ENCODE data around the gene EVA1B.
A peak's percentile ranks its signal among the peaks of the same experiment; 100 is the strongest.

Gene EVA1B

GRCh38 chr1:36323636-36324352 is at the start of gene EVA1B:
EVA1B (minus strand) TSS chr1:36323645; CDS start chr1:36323037, 608 bp downstream.
- Mint-ChIP-seq H3K27ac (no peak within 1 kb of the TSS), H3K27me3 (no peaks in the 10 kb centered on the region), H3K4me3 (peak within 1 kb of the TSS; percentile 80), H3K9me3 (no peaks in the 10 kb centered on the region), H3K4me1 (peaks cover 27% of the 10 kb centered on the region), H3K36me3 (no peaks in the 10 kb centered on the region)

DNA sequence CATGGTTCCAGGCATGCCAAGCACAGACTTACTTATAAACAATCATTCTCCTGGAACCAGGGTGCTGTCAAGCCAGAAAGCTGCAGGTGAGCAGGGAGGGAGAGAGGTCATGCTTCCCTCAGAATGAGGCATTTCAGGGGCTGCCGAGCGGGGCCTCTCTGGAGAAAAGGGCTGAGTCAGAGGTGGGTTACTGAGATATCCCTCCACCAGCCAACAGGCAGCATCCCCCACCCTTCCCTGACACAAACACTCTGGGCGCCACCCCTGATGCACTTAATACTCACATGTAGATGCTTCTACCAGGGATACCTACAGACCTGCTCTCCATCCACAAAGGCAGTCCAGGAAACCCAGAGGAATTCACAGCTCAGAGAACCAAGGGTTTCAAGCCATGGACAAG is 49.2 kb upstream of the EVA1B start:
- peaks cover 64% of the 10 kb centered on the region for H3K4me1 Mint-ChIP-seq
- H3K27me3 Mint-ChIP-seq = no peaks in the 10 kb centered on the region
- no peak overlapping the region for H3K27ac Mint-ChIP-seq
- H3K9me3 Mint-ChIP-seq = no peaks in the 10 kb centered on the region
- H3K36me3 Mint-ChIP-seq = no peaks in the 10 kb centered on the region
- H3K4me3 Mint-ChIP-seq = no peak overlapping the region

DNA sequence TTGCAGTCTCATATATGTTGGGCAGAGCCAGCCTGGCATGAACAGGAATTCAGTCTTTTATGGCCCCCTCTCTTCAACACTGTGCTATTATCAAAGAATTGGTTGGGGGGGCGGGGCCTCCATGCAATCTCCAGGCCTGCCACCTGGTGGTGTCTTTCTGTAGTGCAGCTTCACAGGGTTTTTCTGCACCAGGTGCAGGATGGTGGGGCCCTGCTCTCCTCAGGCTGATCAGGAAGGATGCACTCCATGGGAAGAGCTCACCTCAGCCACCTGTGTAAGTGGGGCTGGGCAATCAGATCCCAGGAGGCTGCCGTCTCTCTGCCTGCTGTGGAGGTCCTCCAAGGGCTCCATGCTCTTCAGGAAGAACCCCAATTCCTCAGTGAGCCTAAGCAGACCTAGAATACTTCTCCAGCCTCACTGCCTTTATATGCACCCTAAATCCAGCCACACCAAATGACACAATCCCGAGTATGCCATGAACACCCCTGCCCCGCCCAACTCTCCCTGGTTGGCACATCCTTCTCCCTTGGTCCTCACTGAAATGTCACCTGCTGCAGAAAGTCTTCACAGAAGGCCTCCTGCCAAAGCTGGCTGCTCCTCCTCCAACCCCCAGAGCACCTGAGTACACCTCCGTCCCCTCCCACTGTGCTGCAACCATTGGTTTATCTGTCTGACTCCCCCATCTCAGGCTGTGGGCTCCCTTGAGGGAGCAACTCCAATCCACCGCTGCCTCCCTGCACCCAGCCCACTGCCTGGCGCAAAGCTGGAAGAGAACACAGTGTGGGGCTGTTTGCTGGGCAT is 45.8 kb upstream of the EVA1B start:
- no peaks in the 10 kb centered on the region for H3K36me3 Mint-ChIP-seq
- H3K27ac Mint-ChIP-seq = peak overlapping the region; percentile 76
- no peaks in the 10 kb centered on the region for H3K9me3 Mint-ChIP-seq
- peaks cover 73% of the 10 kb centered on the region for H3K4me1 Mint-ChIP-seq
- peak overlapping the region; percentile 15 for H3K4me3 Mint-ChIP-seq
- H3K27me3 Mint-ChIP-seq = no peaks in the 10 kb centered on the region

DNA sequence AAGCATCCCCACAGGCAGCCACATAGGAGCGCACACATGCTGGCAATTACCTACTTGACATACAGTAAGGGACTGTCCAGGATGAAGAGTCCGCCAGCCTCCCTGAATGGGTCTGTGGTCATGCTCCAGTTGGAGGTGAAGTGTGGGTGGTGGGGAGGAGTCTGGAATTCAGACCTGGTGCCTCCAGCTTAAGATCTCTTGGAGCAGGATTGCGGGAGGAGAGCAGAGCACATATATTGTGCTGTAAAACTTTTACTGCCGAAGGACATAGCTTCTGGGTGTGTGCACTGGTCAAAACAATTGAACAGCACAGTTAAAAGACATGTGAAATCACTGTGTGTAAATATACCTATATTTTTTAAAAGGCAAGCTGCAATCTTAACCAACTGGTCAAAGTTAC is 44.4 kb upstream of the EVA1B start:
- H3K27me3 Mint-ChIP-seq = no peaks in the 10 kb centered on the region
- H3K4me1 Mint-ChIP-seq = peaks cover 58% of the 10 kb centered on the region
- H3K27ac Mint-ChIP-seq = peak overlapping the region; percentile 93
- no peak overlapping the region for H3K4me3 Mint-ChIP-seq
- no peaks in the 10 kb centered on the region for H3K9me3 Mint-ChIP-seq
- H3K36me3 Mint-ChIP-seq = no peaks in the 10 kb centered on the region

GRCh38 chr1:36367066-36367465 is 43.6 kb upstream of the EVA1B start:
- H3K9me3 Mint-ChIP-seq = no peaks in the 10 kb centered on the region
- no peaks in the 10 kb centered on the region for H3K27me3 Mint-ChIP-seq
- H3K36me3 Mint-ChIP-seq = no peaks in the 10 kb centered on the region
- peak overlapping the region; percentile 93 for H3K27ac Mint-ChIP-seq
- peak overlapping the region; percentile 42 for H3K4me3 Mint-ChIP-seq
- peaks cover 52% of the 10 kb centered on the region for H3K4me1 Mint-ChIP-seq

GRCh38 chr1:36366091-36366661 is 42.7 kb upstream of the EVA1B start:
- Mint-ChIP-seq H3K4me1 (peaks cover 56% of the 10 kb centered on the region), H3K9me3 (no peaks in the 10 kb centered on the region), H3K4me3 (peak overlapping the region; percentile 43), H3K36me3 (no peaks in the 10 kb centered on the region), H3K27ac (peak overlapping the region; percentile 93), H3K27me3 (no peaks in the 10 kb centered on the region)

GRCh38 chr1:36365381-36365780 is 41.9 kb upstream of the EVA1B start:
- H3K4me3 Mint-ChIP-seq = no peak overlapping the region
- peaks cover 62% of the 10 kb centered on the region for H3K4me1 Mint-ChIP-seq
- no peaks in the 10 kb centered on the region for H3K9me3 Mint-ChIP-seq
- H3K27ac Mint-ChIP-seq = peak overlapping the region; percentile 93
- H3K36me3 Mint-ChIP-seq = no peaks in the 10 kb centered on the region
- no peaks in the 10 kb centered on the region for H3K27me3 Mint-ChIP-seq

DNA sequence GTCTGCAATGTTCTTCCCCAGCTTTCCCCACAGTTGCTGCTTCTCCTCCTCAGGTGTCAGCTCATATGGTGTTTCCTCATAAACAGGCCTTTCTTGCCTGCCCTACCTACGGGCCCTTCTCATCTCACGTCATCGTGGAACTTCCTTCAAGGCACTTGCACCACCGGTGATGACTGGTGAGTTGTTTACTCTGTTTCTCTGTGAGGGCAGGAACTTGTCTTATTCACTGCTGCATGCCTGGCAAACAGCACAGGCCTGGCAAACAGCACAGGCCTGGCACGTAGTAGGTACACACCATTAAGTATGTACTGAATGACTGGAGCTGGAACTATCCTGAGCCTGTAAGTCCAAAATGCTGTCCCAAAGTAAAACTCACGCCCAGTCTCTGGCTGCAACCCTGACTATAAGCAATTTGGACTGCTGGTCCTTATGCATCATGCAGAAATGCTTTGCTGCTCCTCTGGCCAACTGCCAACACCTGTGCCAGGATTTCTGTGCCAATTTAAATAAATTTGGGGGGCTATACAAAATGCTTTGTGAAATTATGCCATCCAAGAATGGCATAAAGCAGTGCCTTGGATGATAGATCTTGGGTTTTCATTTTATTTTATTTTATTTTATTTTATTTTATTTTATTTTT is 36.6 kb upstream of the EVA1B start:
- Mint-ChIP-seq H3K4me3 (peak overlapping the region; percentile 67), H3K27me3 (no peaks in the 10 kb centered on the region), H3K9me3 (no peaks in the 10 kb centered on the region), H3K36me3 (peaks cover 10% of the 10 kb centered on the region), H3K27ac (peak overlapping the region; percentile 96), H3K4me1 (peaks cover 26% of the 10 kb centered on the region)

- Mint-ChIP-seq H3K27me3 (no peaks in the 10 kb centered on the region), H3K4me1 (peaks cover 26% of the 10 kb centered on the region), H3K9me3 (no peaks in the 10 kb centered on the region), H3K36me3 (peaks cover 10% of the 10 kb centered on the region), H3K27ac (peak overlapping the region; percentile 96), H3K4me3 (peak overlapping the region; percentile 67)
Measured at GRCh38 chr1:36359383-36359782, 35.9 kb upstream of the EVA1B start.

- Mint-ChIP-seq H3K27me3 (no peaks in the 10 kb centered on the region), H3K36me3 (peaks cover 10% of the 10 kb centered on the region)
Measured at GRCh38 chr1:36358514-36359084, 35.2 kb upstream of the EVA1B start.

GRCh38 chr1:36355811-36356210 is 32.4 kb upstream of the EVA1B start:
- Mint-ChIP-seq H3K9me3 (no peaks in the 10 kb centered on the region), H3K36me3 (peaks cover 10% of the 10 kb centered on the region), H3K27ac (no peak overlapping the region), H3K27me3 (no peaks in the 10 kb centered on the region), H3K4me1 (peaks cover 39% of the 10 kb centered on the region), H3K4me3 (no peak overlapping the region)

More at GRCh38 chr1:36358514-36359084, 35.2 kb upstream of the EVA1B start:
- Mint-ChIP-seq H3K9me3 (no peaks in the 10 kb centered on the region), H3K4me1 (peaks cover 26% of the 10 kb centered on the region), H3K4me3 (no peak overlapping the region), H3K27ac (peak overlapping the region; percentile 77)

- peaks cover 7% of the 10 kb centered on the region for H3K36me3 Mint-ChIP-seq
- H3K9me3 Mint-ChIP-seq = no peaks in the 10 kb centered on the region
- H3K4me1 Mint-ChIP-seq = peaks cover 35% of the 10 kb centered on the region
- no peak overlapping the region for H3K27ac Mint-ChIP-seq
- no peak overlapping the region for H3K4me3 Mint-ChIP-seq
- no peaks in the 10 kb centered on the region for H3K27me3 Mint-ChIP-seq
Measured at GRCh38 chr1:36354486-36354885, 31.0 kb upstream of the EVA1B start.

GRCh38 chr1:36352910-36353878 is 29.7 kb upstream of the EVA1B start:
- Mint-ChIP-seq H3K4me1 (peaks cover 27% of the 10 kb centered on the region), H3K27me3 (no peaks in the 10 kb centered on the region), H3K36me3 (peaks cover 8% of the 10 kb centered on the region), H3K4me3 (no peak overlapping the region), H3K27ac (no peak overlapping the region), H3K9me3 (no peaks in the 10 kb centered on the region)

- H3K9me3 Mint-ChIP-seq = no peaks in the 10 kb centered on the region
- peaks cover 6% of the 10 kb centered on the region for H3K36me3 Mint-ChIP-seq
- H3K4me3 Mint-ChIP-seq = no peak overlapping the region
- no peak overlapping the region for H3K27ac Mint-ChIP-seq
- no peaks in the 10 kb centered on the region for H3K27me3 Mint-ChIP-seq
- peaks cover 27% of the 10 kb centered on the region for H3K4me1 Mint-ChIP-seq
Measured at GRCh38 chr1:36352125-36352909, 28.9 kb upstream of the EVA1B start.
